D721Med (cell line): Measurements from ENCODE around the gene CFAP210.

Experiments
- DNase-seq: peaks from one replicate; pipeline ENCODE4 v3.0.0; 2011; ENCODE audit warnings: low spot score; ENCODE audit not compliant: insufficient read length
- FAIRE-seq: peaks from 2 replicates; lab custom pipeline; 2011; peaks lifted over from hg19 to GRCh38; lab: Jason Lieb, UNC
- CTCF ChIP-seq: IDR thresholded peaks from 2 replicates; pipeline ENCODE4 v1.5.1; 2012; ENCODE audit warnings: mild to moderate bottlenecking, control low read depth; ENCODE audit not compliant: insufficient read depth; ENCODE audit errors: missing control alignments

The CFAP210 gene

DNA sequence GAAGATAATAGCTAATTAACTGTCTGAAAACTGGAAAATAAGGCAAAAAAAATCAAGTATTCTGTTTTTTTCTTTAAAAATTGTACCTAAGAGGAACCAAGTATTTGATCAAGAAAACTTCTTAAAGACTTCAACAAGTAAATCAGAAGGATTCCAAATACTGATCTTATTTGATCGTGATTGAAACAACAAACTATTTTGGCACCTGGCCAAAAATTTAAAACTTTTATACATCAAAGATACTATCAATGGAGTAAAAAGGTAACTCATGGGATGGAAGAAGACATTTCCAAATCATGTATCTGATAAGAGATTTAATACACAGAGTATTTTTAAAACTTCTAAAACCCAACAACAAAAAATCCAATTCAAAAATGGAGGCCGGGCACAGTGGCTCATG lies 46.7 kb downstream of the CFAP210 start:
- no peak for DNase-seq

DNA sequence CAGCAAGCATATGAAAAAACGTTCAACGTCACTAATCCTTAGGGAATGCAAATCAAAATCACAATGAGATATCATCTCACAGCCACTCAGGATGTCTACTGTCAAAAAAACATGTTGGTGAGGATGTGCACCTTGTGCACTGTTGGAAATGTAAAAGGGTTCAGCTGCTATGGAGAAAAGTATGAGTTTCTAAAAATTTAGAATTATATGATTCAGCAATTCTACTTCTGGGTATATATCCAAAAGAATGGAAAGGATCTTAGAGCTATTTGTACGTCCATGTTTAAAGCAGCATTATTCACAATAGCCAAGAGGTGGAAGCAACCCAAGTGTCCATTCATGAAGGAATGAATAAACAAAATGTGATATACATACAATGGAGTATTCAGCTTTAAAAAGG lies 50.0 kb downstream of the CFAP210 start:
- TF ChIP-seq CTCF: no peak
- FAIRE-seq: peak; percentile 61
- DNase-seq: no peak

More for the DNA sequence above, 46.7 kb downstream of the CFAP210 start:
- FAIRE-seq: no peak
- TF ChIP-seq CTCF: no peak

DNA sequence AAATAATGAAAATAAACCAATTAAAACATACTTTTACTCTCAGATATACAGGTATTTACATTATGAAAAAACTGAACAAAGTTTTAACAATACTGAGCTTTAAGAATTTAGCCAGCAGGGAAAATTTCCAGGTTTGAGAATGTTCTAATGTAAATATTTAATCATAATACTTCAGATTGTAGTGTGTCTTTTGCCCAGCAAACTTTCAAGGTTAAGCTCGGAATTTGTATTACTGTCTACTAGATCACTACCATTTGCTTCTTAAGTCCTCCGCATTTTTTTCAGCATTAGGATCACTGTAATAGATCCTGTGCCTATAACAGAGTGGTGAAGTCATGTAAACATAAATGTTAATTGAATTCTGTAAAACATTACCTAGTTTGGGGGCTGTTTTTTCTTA lies 52.7 kb downstream of the CFAP210 start:
- FAIRE-seq (no peak), DNase-seq (no peak)
- TF ChIP-seq CTCF: no peak

DNA sequence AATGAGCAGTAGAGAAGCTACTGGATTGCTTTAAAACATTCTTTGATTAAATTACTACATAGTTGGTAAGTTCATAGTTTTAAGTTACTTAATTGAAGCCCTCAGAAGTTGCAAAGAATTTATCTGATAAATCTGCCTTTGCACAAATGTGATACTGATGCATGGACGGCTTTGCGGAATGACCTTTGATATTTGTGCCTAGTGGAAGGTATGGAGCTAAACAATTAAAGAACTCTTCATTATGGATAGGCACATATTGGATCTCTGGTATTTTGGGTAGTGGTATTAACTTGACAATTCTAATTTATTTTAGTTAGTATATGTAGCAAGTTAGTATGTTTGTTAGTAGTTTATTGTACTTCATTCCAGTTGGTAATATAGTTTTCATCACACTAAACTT lies 54.1 kb downstream of the CFAP210 start:
- no peak for FAIRE-seq
- TF ChIP-seq CTCF: no peak
- DNase-seq: no peak

GRCh38 chr2:169637620-169638019 lies 56.6 kb downstream of the CFAP210 start:
- FAIRE-seq (no peak), DNase-seq (no peak)
- TF ChIP-seq CTCF: no peak

GRCh38 chr2:169636440-169637097 lies 57.6 kb downstream of the CFAP210 start:
- TF ChIP-seq CTCF: no peak
- no peak for DNase-seq
- no peak for FAIRE-seq

DNA sequence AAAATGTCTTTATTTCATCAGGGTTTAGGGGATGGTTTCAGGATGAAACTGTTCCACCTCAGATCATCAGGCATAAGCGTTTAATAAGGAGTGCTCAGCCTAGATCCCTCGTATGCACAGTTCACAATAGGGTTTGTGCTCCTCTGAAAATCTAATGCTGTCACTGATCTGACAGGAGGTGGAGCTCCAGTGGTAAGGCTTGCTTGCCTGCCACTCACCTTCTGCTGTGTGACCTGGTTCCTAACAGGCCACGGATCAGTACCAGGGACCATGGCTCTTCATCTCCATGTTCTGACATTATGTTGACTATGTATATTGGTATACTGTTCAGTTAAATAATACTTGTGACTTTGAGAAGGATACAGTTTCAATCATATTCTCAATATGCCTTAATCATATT lies 68.4 kb downstream of the CFAP210 start:
- DNase-seq: no peak
- peak; percentile 44 for FAIRE-seq

More for the DNA sequence above, 68.4 kb downstream of the CFAP210 start:
- no peak for TF ChIP-seq CTCF
